HEK293 (cell line): ENCODE data around the gene SLC9A9.

Experiments
- KLF16 ChIP-seq: fragments of 450-650 bp; formaldehyde crosslinking; IDR thresholded peaks from 2 replicates; pipeline ENCODE4 v1.5.1; 2017; ENCODE audit warnings: missing biosample characterization, missing genetic modification characterization
- ZBTB8A ChIP-seq: fragments of 450-650 bp; formaldehyde crosslinking; IDR thresholded peaks from 2 replicates; pipeline ENCODE4 v1.5.1; 2016; ENCODE audit warnings: missing biosample characterization, missing genetic modification characterization
- ZNF112 ChIP-seq: fragments of 450-650 bp; formaldehyde crosslinking; IDR thresholded peaks from 2 replicates; pipeline ENCODE4 v1.5.0; 2017; ENCODE audit warnings: missing biosample characterization, missing genetic modification characterization

- no peak for TF ChIP-seq ZNF112
- no peak for TF ChIP-seq ZBTB8A
- TF ChIP-seq KLF16 (tag by site-specific recombination) = no peak
Observed at GRCh38 chr3:143255739-143256138, 592.5 kb downstream of the SLC9A9 start.
